Gastrocnemius medialis (tissue), 4 donors: ENCODE results near the gene DSCAML1.

Experiments used
- POLR2A ChIP-seq, 2 donors: fragments of 450-650 bp; IDR thresholded peaks; one replicate each; pipeline ENCODE4 v1.6.1; 2017; ENCODE audit warnings: antibody characterized with exemption in 2 of 2, mild to moderate bottlenecking in 2 of 2, moderate library complexity in 2 of 2
- TF ChIP-seq, protein P1 (sequence below), 5 experiments: fragments of 450-650 bp in 3 of 5; fragments of 200-600 bp in 2 of 5; sonication (generic) in 2 of 5; IDR thresholded peaks in 4 of 5; conservative IDR thresholded peaks in 1 of 5; 1 replicate in 4 of 5; 2 replicates in 1 of 5; pipeline ENCODE4 v1.5.1; 2016 to 2019; ENCODE audit warnings: antibody characterized with exemption in 5 of 5, mild to moderate bottlenecking in 3 of 5, moderate library complexity in 3 of 5

- TF ChIP-seq, protein P1, sequence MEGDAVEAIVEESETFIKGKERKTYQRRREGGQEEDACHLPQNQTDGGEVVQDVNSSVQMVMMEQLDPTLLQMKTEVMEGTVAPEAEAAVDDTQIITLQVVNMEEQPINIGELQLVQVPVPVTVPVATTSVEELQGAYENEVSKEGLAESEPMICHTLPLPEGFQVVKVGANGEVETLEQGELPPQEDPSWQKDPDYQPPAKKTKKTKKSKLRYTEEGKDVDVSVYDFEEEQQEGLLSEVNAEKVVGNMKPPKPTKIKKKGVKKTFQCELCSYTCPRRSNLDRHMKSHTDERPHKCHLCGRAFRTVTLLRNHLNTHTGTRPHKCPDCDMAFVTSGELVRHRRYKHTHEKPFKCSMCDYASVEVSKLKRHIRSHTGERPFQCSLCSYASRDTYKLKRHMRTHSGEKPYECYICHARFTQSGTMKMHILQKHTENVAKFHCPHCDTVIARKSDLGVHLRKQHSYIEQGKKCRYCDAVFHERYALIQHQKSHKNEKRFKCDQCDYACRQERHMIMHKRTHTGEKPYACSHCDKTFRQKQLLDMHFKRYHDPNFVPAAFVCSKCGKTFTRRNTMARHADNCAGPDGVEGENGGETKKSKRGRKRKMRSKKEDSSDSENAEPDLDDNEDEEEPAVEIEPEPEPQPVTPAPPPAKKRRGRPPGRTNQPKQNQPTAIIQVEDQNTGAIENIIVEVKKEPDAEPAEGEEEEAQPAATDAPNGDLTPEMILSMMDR (IDR thresholded peaks at IDR 0.05 in 4 of 5, conservative IDR thresholded peaks at IDR 0.05 in 1 of 5) = no peak
- TF ChIP-seq POLR2A (IDR thresholded peaks at IDR 0.05) = no peak
Observed at GRCh38 chr11:117743121-117743815, 53.7 kb downstream of the DSCAML1 start.
